PC-3 (cell line): ENCODE data around the gene TICRR.

Experiments used
- EZH2 ChIP-seq: fragments of 300-600 bp; sonication (generic); IDR thresholded peaks from one replicate; pipeline ENCODE4 v1.6.1; 2017; ENCODE audit warnings: antibody characterized with exemption, mild to moderate bottlenecking, low read length; ENCODE audit not compliant: unreplicated experiment
- EZH2phosphoT487 ChIP-seq: fragments of 300-600 bp; sonication (generic); IDR thresholded peaks from 2 replicates; pipeline ENCODE4 v1.6.1; 2018; ENCODE audit warnings: mild to moderate bottlenecking, antibody characterized with exemption, low read length, borderline replicate concordance
- TF ChIP-seq, protein P1 (sequence below): fragments of 300-600 bp; sonication (generic); conservative IDR thresholded peaks from 2 replicates; pipeline ENCODE4 v1.5.1; 2017; ENCODE audit warnings: antibody characterized with exemption, low read depth, mild to moderate bottlenecking, low read length

DNA sequence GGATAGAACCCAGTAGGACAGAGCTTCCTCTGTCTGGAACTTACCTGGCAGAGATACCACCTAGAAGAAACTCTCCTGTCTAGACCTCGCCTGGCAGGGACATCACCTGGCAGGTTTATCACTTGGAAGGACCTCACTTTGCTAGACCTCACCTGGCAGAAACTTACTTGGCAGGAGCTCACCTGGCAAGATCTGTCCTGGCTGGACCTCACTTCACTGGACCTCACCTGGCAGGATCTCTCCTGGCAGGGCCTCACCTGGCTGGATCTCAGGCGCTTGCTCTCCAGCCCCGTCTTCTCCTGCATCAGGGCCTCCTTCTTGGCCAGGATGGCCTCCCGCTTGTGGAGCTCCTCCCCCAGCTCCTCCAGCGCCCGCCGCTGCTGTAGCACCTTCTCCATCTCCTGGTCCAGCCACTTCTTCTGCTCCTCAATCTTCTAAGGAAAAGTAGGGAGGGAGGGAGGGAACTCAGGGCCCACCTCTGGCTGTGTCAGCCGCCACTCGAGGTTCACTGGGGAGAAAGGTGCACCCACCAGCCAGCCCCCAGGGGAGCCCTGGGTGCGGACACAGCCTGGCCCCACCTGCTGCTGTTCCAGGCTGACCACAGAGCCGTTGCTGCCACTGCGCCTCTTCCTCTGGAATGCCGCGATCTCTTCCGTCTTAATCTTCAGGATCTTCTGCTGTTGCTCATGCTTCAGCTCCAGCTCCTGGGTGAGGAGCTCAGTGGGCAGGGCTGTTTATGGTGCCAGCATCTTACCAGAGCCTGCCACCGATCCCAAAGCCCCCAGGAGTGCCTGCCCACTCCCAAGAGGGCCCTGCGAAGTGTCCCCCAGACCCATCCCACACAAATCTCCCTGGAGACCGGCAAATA, 57.5 kb downstream of the TICRR start:
- TF ChIP-seq EZH2, result no peak
- TF ChIP-seq, protein P1, sequence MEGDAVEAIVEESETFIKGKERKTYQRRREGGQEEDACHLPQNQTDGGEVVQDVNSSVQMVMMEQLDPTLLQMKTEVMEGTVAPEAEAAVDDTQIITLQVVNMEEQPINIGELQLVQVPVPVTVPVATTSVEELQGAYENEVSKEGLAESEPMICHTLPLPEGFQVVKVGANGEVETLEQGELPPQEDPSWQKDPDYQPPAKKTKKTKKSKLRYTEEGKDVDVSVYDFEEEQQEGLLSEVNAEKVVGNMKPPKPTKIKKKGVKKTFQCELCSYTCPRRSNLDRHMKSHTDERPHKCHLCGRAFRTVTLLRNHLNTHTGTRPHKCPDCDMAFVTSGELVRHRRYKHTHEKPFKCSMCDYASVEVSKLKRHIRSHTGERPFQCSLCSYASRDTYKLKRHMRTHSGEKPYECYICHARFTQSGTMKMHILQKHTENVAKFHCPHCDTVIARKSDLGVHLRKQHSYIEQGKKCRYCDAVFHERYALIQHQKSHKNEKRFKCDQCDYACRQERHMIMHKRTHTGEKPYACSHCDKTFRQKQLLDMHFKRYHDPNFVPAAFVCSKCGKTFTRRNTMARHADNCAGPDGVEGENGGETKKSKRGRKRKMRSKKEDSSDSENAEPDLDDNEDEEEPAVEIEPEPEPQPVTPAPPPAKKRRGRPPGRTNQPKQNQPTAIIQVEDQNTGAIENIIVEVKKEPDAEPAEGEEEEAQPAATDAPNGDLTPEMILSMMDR, result no peak
- TF ChIP-seq EZH2phosphoT487, result no peak
